GM18873 (cell line): Measurements from ENCODE around the gene PPP1R37.

Experiments
- ATAC-seq: cut with Tn5 transposase; IDR thresholded peaks from one replicate; pipeline ENCODE4 v1.9.1; 2021; ENCODE audit warnings: mild to moderate bottlenecking, moderate library complexity, moderate number of reproducible peaks; ENCODE audit not compliant: unreplicated experiment, low FRiP score

PPP1R37 gene

DNA sequence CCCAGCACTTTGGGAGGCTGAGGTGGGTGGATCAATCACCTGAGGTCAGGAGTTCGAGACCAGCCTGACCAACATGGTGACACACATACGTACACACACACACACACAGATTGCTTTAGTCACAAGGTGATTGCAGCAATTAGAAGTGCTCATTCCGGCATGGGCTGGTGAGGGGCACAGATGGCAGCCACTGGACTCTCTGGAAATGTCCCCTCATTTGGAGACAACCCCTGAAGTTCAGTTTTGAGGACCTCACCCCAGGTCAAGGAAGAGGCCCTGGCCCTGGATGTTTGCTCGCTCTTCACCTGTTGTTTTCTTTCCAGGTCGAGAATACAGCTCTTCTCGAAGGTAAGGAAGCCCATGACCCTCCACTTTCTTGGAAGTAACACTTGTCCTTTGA, 22.8 kb upstream of the PPP1R37 start:
- no peak for ATAC-seq

DNA sequence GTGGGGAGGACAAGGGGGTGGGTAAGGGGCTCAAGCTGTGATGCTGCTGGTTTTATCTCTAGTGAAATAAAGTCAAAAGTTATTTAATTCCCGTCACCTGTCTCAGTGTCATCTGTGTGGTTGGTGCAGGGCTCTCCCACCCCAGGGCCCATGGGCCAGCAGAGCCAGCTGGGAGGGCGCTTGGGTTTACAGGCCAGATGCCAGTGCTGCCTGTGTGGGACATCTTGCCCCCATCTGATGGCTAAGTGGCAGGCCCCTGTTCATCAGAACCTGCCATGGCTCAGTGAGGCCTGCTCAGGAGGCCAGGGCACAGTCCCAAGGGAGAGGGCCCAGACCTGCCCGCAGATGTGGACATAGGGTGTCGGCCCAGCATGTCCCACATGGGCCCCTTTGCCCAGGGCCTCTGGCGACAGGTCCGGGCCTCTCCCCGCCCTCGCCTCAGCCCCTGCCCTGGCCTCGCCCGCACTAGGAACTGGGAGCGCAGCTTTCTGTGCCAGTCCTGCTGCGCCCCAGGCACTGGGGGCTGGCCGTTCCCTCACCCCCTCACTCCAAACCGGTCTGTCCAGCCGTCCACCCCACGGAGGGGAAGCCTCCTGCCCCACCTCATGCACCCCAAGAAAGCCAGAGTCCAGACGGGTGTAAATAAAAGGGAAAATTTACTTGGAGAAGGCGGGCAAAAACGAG, 22.0 kb upstream of the PPP1R37 start:
- no peak for ATAC-seq

DNA sequence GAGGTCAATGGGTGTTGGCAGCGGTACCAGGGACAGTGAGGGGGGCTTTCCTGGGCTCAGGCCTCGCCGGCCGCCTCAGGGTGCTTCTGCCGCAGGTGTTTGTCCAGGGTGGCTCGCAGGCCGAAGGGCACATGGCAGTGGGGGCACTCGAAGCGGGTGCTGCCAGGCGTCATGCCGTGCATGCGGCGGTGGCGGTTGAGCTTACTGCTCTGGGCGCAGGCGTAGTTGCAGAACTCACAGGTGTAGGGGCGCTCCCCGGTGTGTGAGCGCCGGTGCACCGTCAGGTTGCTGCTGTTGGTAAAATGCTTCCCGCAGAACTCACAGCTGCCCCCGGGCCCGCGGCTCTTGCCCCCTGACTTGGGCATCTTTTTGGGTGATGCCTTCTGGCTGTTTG, 21.4 kb upstream of the PPP1R37 start:
- no peak for ATAC-seq

DNA sequence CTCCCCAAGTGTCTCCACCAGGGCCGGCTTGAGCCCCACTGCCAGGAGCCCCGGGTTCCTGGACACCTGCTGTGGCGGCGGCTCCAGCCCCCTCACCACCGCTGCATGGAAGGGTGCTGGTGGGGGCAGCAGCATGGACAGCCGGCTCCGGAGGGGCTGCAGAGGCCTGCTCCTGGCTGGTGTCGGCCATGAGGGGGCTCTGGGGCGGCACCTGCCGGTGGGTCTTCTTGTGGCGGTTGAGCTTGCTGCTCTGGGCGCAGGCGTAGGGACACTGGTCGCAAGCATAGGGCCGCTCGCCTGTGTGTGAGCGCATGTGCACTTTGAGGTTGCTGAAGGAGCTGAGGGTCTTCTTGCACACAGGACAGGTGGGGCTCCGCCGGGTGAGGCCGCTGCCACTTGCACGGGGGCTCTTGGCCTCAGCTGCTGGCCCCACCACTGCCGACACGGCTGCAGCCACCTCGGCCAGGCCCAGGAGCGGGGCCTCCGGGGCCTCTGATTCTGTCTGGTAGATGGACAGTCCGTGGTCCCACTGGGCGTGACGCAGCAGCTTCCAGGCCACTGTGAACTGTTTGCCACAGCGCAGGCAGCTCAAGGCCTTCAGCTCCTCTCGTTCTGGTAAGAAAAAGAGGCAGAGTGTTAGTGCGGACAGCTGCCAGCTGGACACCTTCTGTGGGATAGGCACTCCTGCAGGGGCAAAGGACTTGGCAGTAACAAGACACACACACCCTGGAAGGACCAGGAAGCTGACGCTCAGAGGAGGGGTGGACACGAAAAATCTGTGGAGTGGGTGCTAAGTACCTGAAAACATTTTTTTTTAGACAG, 20.8 kb upstream of the PPP1R37 start:
- ATAC-seq = no peak

DNA sequence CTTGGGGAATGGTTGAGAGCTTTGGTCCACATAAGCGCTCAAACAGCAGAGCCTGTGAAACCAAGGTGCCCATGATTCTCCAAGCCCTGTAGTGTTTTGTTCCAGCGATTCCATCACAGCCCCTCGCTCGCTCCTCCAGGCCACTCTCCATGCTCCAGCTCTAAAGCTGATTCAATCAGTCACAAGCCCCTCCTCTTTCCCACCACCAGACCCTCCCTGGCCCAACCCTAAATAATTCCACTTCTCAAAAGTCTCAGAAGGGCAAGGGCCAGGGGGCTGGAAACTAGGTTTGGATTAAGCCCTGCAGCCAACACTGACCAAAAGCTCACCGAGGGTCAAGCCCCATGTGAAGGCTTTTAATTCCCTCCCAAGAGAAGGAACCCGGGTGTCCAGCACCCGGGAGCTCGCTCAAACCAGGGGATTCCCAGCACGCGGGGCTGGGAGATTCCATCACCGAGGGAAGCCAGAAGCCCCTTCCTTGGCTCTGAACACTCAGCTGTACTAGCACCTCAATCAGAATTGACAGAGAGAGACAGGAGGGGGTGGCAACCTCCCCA, 18.2 kb upstream of the PPP1R37 start:
- no peak for ATAC-seq

DNA sequence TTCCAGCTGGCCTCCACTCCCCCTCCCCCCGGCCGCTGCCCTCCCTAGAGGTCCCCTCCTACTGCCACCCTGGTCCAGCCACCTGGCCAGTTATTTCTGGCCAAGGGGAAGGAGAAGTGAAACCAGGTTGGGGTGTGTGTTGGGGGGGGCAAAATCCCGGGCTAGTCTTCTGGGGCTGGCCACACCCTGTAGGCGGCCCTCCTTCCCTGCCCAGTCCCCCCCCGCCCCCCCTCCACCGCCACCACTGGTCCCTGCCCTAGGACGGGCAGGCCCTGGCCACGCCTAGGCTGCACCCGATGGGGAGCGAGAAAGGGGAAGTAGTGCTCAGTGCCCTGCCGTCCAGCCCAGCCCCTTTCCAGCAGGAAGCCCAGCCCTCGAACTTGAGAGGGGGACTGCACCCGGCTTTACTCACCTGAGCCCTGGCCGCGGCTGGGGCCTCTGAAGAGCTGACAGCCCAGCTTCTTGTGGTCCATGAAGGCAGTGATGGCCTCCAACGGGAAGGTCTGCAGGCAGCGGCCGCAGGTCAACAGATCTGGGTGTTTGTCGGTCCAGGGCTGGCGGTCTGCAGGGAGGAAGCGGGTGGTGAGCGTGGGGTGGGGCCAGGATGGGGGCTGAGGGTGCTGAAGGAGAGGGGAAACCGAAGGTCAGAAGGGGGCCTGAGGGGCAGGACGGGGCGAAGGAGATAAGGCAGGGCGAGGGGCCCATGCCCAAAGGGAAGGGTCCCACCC, 17.5 kb upstream of the PPP1R37 start:
- peak; percentile 43 for ATAC-seq

DNA sequence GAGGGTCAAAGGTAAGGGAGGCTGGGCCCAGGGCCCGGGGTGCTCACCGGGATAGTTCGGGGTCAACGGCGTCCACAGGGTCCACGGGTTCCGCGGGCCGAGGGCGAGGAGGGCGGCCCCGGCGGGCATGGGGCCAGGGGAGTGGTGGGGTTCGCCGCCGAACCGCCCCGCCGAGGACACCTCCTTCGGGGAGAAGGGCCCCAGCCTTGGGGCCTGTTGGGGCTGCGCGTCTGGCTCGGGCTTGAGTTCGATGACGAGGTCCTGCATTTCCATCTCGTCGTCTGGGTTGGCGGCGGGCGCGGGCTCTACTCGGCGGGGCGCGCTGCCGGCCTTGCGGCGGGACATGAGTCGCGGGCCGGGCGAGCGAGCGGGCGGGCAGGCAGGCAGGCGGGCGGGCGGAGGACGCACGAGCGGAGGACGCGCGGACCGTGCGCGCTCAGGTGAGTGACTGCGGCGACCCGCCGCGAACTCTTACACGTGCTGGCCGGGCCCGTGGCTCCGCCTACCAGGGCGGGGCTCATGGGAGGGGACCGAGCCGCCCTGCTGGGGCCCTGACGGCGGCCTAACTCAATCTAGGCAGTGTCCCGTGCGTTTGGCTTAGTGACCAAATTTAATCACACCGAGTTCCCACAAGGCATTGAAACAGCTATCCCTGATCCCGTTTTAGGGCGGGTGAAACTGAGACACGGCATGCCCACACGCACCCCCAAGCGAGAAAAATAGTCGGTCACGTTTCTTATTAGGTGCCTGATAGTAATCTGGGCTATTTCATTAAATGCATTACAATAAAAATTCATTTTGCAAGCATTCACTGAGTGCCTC, 16.7 kb upstream of the PPP1R37 start, which contains the start of gene ZNF296:
Gene ZNF296, minus strand, starts transcription at position 450 of the 822 bp plus-strand sequence. Its CDS starts 105 bp downstream, at position 345.
- peak; percentile 28 for ATAC-seq

DNA sequence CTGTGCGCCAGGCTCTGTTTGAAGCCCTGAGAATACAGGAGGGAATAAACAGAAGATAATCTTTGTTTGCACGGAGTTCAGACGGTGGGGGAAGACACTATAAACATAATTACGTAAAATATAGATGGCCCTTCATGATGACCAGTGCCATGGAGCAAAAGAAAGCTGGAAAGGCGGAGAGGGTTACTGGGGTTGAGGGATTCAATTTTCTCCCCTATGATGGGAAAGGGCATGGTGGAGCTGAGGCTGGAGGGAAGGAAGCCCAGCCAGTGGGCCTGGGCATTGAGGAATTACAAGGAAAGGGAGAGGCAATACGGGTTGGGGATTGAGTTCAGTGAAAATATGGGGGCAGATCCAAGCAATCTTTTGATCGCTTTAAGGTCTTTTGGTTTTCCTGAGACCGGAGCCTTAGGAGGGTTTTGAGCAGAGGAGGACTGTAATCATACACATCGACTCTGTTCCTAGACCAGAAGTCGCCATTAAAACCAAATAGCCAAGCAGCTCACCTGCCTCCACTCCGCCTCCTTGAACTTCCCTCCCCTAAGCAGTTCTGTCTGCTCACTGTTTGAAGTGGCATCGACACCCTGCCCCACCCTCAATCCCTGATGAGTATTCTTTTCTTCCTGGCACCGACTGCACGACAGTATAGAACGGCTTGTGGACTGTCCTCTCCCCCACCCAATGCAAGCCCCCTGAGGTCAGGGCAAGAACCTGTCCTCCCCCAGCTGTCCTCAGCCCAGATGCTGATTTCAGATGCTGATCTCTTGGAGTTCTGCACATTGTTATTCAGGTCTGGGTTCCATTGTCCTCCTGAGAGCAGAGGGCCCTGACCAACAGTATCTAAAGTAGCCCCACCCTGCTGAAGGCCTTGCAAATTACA, 15.9 kb upstream of the PPP1R37 start:
- no peak for ATAC-seq

DNA sequence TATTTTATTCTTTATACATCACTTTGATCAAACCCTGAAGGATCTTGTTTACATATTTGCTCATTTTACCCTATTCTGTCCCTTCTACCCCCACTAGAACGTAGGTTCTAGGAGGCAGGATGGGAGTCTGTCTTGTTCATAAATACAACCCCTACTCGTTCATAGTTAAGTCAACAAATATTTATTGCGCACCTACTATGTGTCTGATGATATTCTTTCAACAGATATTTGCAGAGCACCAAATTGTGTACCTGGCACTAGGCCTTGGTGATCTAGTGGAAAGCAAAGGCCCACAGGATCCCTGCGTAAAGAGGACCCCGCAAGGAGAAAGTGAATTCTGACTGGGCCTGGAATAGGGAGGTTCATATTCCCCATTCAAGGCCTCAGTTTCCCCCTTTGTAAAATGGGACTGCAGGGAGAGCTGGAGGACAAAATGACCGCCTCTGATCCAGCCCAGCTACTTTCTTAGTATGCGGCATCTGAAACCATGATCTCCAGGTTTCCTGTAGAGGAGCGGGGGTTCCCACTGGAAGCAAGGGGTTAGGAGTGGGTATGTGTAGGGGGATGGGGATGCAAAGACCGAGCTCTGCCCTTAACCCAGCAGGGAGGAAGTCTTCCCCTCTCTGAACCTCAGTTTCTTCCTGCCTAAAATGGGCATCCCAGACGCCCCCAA, 14.5 kb upstream of the PPP1R37 start:
- no peak for ATAC-seq

DNA sequence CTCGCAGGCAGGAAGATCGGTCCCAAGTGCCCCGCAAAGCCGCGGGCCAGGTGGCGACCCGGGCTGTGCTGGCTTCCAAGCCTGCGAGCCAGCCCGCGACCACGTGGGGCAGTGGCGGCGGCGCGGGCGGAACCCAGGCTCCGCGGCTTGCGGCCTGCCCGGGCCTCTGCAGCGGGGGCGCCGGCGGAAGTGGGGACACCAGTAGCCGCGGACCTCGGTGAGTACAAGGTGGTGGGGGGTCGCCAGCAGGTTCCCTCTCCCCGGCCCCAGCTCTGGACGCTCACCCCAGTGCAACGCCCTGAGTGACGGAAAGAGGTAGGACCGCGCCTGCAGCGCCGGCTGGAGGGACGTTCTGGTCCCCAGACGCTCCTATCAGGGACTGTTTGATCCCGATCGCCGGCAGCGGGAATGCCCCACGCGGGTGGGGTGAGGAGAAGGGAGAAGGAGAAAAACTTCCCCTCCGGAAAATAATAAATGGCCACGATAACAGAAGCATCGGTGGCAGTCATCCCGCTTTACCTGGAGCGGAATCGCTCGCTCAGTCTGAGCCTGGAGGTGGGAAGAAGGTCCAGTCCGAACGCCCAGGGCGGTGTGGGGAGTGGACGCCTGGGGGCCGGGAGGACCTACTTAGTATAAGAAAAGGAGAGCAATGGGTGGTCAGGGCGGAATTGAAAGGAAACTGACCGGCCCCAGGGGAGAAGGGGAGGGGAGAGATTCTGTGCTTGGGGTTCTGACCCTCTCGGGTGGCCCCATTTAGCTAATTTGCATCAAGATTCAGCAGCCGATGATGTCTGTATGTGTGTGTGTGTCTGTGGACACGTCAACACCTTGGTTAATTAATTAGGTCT, 13.7 kb upstream of the PPP1R37 start, which contains the start of gene GEMIN7:
Gene GEMIN7, plus strand, starts transcription at position 198 of the 848 bp plus-strand sequence. CDS start 10,855 bp downstream, outside the sequence.
- ATAC-seq = no peak

DNA sequence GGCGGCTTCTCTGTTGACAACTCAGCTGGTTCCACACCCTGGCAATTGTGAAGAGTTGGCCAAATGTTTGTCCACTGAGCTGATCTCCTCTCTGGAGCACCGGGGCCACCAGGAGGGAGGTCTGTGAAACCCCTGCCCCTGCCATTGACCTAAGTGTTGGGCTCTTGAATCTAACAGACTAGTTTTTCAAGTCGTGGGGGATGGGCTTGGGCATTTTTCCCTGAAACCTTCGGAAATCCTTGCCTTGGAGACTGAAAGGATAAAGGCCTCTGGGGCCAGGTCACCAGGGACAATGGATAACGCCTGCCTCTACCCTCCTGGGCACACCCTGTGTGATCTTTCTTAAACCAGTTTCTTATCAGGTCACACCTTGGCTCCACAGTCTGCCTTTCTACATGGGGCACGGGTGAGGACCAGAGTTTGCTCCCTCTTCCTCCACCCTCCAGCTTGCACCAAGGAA, 13.0 kb upstream of the PPP1R37 start:
- ATAC-seq = no peak

DNA sequence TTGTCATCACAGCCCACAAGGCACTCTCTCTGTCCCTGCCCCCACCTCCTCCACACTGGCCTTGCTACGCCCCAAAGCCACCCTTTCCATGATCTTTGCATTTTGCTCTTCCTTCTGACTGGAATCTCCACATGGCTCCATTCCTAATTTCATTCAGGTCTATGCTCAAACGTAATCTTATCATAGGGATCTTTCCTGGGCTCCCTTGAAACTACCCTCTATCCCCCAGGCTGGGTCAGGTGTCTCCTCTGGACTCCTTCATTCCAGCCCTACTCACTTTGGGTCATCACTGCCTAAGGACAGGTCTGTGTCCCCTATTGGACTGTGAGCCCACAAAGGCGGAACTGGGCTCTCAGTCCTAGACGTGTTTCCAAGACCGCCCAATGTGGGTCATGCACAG, 10.8 kb upstream of the PPP1R37 start:
- ATAC-seq = no peak

DNA sequence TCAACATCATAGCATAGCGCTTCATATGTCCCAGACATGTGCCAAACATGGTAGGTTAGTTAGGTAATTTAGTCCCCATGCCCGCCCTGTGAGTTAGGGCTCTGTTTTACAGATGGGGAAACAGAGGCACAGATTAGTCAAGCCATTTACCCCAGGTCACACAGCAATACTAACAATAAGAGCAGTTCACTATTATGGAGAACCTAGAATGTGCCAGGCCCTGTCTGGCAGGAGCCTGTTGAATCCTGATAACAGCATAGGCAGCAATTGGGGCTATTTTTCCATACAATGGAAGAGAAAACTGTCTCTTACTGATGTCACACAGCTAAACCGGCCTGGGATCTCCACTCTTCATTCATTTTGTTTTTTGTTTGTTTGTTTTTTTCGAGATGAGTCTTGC, 6.5 kb upstream of the PPP1R37 start:
- ATAC-seq = no peak

DNA sequence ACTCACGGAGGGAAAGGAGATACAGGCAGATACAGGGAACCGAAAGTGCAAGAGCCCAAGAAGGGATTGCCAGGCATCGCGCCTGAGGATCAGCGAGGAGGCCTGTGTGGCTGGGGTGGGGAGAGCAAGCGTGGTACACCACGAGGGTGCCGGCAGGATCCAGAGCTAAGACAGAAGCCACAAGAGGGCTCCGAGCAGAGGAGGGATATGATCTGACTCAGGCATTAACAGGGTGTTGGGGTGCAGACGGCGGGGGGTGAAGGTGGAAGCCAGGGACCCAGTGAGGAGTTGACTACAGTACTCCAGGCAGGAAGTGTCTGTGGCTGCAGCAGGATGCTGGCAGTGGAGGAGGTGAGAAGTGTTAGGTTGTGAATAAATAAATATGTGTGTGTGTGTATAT, 5.4 kb upstream of the PPP1R37 start:
- no peak for ATAC-seq

DNA sequence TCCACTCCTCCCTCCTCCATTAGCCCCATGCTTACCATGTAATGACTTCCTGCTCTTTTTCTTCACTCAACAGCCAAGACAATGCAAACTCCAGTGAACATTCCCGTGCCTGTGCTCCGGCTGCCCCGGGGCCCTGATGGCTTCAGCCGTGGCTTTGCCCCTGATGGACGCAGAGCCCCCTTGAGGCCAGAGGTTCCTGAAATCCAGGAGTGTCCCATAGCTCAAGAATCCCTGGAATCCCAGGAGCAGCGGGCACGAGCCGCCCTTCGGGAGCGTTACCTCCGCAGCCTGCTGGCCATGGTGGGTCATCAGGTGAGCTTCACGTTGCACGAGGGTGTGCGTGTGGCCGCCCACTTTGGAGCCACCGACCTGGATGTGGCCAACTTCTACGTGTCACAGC, 2.9 kb upstream of the PPP1R37 start:
- ATAC-seq = no peak

DNA sequence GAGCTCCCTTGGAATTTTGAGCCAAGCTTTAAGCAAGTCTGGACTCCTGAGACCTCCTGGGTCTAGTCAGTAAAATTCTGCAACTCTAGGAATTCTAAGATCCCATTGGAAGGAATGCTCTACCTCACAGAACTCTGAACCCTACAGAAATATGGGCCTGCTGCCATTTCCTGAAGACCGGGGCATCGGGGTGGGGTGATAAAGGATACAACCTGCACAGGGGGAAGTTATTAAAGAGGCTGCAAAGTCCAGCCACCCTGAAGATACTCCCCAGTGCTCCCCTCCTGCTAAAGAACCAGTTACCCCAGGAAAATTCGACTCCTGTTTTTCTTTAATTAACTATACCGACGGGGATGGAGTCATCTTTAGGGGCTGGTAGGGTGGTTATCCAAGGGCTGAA, 2.4 kb upstream of the PPP1R37 start:
- no peak for ATAC-seq
